ENCODE measurements around the gene DYDC1. TPM values are rescaled to one million over a fixed set of nuclear protein-coding genes. Genes with fewer than 3 reads are reported as not detected.

DYDC1 gene
- total RNA-seq, 4 donors from 2014 or later: not detected

DNA sequence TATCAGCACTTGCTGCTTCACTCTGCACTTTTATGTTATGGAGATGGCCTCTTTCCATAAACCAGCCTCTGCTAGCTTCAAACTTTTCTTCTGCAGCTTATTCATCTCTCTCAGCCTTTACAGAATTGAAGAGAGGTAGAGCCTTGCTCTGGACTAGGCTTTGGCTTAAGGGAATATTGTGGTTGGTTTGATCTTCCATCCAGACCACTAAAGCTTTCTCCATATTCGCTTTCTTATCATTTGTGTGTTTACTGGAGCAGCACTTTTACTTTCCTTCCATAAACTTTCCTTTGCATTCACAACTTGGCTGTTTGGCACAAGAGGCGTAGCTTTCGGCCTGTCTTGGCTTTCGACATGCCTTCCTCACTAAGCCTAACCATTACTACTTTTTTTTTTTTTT is 23.6 kb upstream of the DYDC1 start:
- no peak for TF ChIP-seq EP300 (IDR thresholded peaks at IDR 0.05)
- TF ChIP-seq, protein P1, sequence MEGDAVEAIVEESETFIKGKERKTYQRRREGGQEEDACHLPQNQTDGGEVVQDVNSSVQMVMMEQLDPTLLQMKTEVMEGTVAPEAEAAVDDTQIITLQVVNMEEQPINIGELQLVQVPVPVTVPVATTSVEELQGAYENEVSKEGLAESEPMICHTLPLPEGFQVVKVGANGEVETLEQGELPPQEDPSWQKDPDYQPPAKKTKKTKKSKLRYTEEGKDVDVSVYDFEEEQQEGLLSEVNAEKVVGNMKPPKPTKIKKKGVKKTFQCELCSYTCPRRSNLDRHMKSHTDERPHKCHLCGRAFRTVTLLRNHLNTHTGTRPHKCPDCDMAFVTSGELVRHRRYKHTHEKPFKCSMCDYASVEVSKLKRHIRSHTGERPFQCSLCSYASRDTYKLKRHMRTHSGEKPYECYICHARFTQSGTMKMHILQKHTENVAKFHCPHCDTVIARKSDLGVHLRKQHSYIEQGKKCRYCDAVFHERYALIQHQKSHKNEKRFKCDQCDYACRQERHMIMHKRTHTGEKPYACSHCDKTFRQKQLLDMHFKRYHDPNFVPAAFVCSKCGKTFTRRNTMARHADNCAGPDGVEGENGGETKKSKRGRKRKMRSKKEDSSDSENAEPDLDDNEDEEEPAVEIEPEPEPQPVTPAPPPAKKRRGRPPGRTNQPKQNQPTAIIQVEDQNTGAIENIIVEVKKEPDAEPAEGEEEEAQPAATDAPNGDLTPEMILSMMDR (IDR thresholded peaks at IDR 0.05): no peak
- TF ChIP-seq POLR2AphosphoS5 (IDR thresholded peaks at IDR 0.05): no peak
- TF ChIP-seq POLR2A (IDR thresholded peaks at IDR 0.05; ENCODE audit: low read depth): no peak
- Histone ChIP-seq H3K27me3 (no peaks in the 10 kb centered on the region), H3K36me3 (no peaks in the 10 kb centered on the region), H3K4me1 (peaks cover 0 to 6% (median 2%) of the 10 kb centered on the region in 4 donors), H3K9me3 (no peaks in the 10 kb centered on the region), H3K4me3 (no peak overlapping the region), H3K27ac (replicated peaks in 1 of 4) (no peak overlapping the region)
- 86% methylated on average over 4 of the region's 4 CpGs for WGBS
- intact Hi-C loops (cut with DNase I): loop anchor here (5.0 kb wide), 1 partner anchor 127 kb away; no protein-coding TSS in a partner anchor
- no peak for DNase-seq (ENCODE audit: extremely low spot score)

GRCh38 chr10:80379701-80380100 is 23.1 kb upstream of the DYDC1 start:
- H3K27me3 ChIP-seq: no peaks in the 10 kb centered on the region
- DNase-seq (ENCODE audit: extremely low spot score): no peak
- no peaks in the 10 kb centered on the region for H3K9me3 ChIP-seq
- no peak overlapping the region for H3K4me3 ChIP-seq
- peaks cover 0 to 6% (median 2%) of the 10 kb centered on the region in 4 donors for H3K4me1 ChIP-seq
- TF ChIP-seq, protein P1 (IDR thresholded peaks at IDR 0.05): no peak
- TF ChIP-seq POLR2AphosphoS5 (IDR thresholded peaks at IDR 0.05): no peak
- TF ChIP-seq EP300 (IDR thresholded peaks at IDR 0.05): no peak
- TF ChIP-seq POLR2A (IDR thresholded peaks at IDR 0.05; ENCODE audit: low read depth): no peak
- H3K36me3 ChIP-seq: no peaks in the 10 kb centered on the region
- no peak overlapping the region for H3K27ac ChIP-seq (replicated peaks in 1 of 4)
- 33% methylated on average over 3 of the region's 3 CpGs for WGBS
- intact Hi-C loops (cut with DNase I): loop anchor here (5.0 kb wide), 1 partner anchor 128 kb away; no protein-coding TSS in a partner anchor

- TF ChIP-seq, protein P1 (IDR thresholded peaks at IDR 0.05): no peak
- no peak for TF ChIP-seq POLR2A (IDR thresholded peaks at IDR 0.05; ENCODE audit: low read depth)
- TF ChIP-seq EP300 (IDR thresholded peaks at IDR 0.05): no peak
- no peak for TF ChIP-seq POLR2AphosphoS5 (IDR thresholded peaks at IDR 0.05)
- Histone ChIP-seq H3K36me3 (no peaks in the 10 kb centered on the region), H3K9me3 (peaks cover 0 to 5% (median 0%) of the 10 kb centered on the region in 4 donors), H3K4me1 (peaks cover 0 to 4% (median 0%) of the 10 kb centered on the region in 4 donors), H3K4me3 (no peak overlapping the region), H3K27me3 (no peaks in the 10 kb centered on the region), H3K27ac (replicated peaks in 1 of 4) (no peak overlapping the region)
- intact Hi-C loops (cut with DNase I): no loop called here
- DNase-seq (ENCODE audit: extremely low spot score): no peak
- WGBS: 76% methylated on average over 2 of the region's 2 CpGs
Measured at GRCh38 chr10:80373502-80373901, 16.9 kb upstream of the DYDC1 start.

DNA sequence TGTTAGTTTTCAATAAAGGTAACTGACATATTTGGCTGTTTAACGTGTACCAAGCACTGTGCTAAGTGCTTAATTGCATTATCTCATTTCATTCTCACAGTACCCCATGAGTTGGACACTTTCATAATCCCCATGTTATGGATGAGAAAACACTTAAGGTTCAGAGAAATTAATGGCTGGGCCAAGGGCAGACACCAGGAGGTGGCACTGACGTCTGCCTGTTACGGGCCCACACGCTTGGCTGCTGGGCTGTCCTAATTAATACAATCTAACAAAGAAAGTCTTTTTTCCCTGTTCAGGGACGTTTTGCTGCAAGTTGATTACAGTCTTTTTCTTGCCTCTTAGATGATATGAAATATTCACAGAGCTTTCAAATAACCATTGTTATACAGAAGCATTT is 16.1 kb upstream of the DYDC1 start:
- DNase-seq (ENCODE audit: extremely low spot score): peak; percentile 21
- Histone ChIP-seq H3K27ac (replicated peaks in 1 of 4) (no peak overlapping the region), H3K9me3 (peaks cover 0 to 10% (median 2%) of the 10 kb centered on the region in 4 donors), H3K36me3 (no peaks in the 10 kb centered on the region), H3K4me1 (no peaks in the 10 kb centered on the region), H3K27me3 (no peaks in the 10 kb centered on the region), H3K4me3 (no peak overlapping the region)
- TF ChIP-seq EP300 (IDR thresholded peaks at IDR 0.05) (no peak), POLR2A (IDR thresholded peaks at IDR 0.05; ENCODE audit: low read depth) (no peak), POLR2AphosphoS5 (IDR thresholded peaks at IDR 0.05) (no peak)
- TF ChIP-seq, protein P1 (IDR thresholded peaks at IDR 0.05): no peak
- 81% methylated on average over 5 of the region's 5 CpGs for WGBS
- intact Hi-C loops (cut with DNase I): no loop called here

GRCh38 chr10:80371467-80371866 is 14.9 kb upstream of the DYDC1 start:
- H3K9me3 ChIP-seq: peaks cover 0 to 22% (median 14%) of the 10 kb centered on the region in 4 donors
- DNase-seq (ENCODE audit: extremely low spot score): peak; percentile 88
- H3K27me3 ChIP-seq: no peaks in the 10 kb centered on the region
- intact Hi-C loops (cut with DNase I): no loop called here
- H3K36me3 ChIP-seq: no peaks in the 10 kb centered on the region
- H3K27ac ChIP-seq (replicated peaks in 1 of 4): no peak overlapping the region
- TF ChIP-seq EP300 (IDR thresholded peaks at IDR 0.05) (no peak), POLR2AphosphoS5 (IDR thresholded peaks at IDR 0.05) (no peak), POLR2A (IDR thresholded peaks at IDR 0.05; ENCODE audit: low read depth) (no peak)
- TF ChIP-seq, protein P1 (IDR thresholded peaks at IDR 0.05): no peak
- H3K4me1 ChIP-seq: no peaks in the 10 kb centered on the region
- no peak overlapping the region for H3K4me3 ChIP-seq
- WGBS: 86% methylated on average over 5 of the region's 6 CpGs
